H9 (cell line): ENCODE results near the gene ZNF8. TPM values are rescaled to one million over a fixed set of nuclear protein-coding genes. Genes with fewer than 3 reads are reported as not detected.

Experiments
- DNase-seq: peaks from one replicate; pipeline ENCODE4 v3.0.0-alpha.2; 2017
- H2AFZ ChIP-seq: one replicate; pipeline ENCODE4 v1.6.1; 2013; ENCODE audit warnings: mild to moderate bottlenecking, low read length, control low read depth, moderate library complexity
- H2AK5ac ChIP-seq: 2 replicates; pipeline ENCODE4 v1.6.1; 2013; ENCODE audit warnings: low read length, control low read depth, mixed read lengths; ENCODE audit not compliant: insufficient read length
- H2BK120ac ChIP-seq: one replicate; pipeline ENCODE4 v1.6.1; 2013; ENCODE audit warnings: low read depth, mild to moderate bottlenecking, low read length, control low read depth, inconsistent platforms; ENCODE audit not compliant: poor library complexity, severe bottlenecking
- H2BK12ac ChIP-seq: 2 replicates; pipeline ENCODE4 v1.6.1; 2013; ENCODE audit warnings: low read length, control low read depth, mixed read lengths, low read depth; ENCODE audit not compliant: insufficient read length
- H2BK15ac ChIP-seq: 2 replicates; pipeline ENCODE4 v1.6.1; 2013; ENCODE audit warnings: low read depth, low read length, control low read depth
- H2BK20ac ChIP-seq: one replicate; pipeline ENCODE4 v1.6.1; 2013; ENCODE audit warnings: low read depth, mild to moderate bottlenecking, low read length, control low read depth, inconsistent platforms; ENCODE audit not compliant: poor library complexity, severe bottlenecking
- H2BK5ac ChIP-seq: 2 replicates; pipeline ENCODE4 v1.6.1; 2013; ENCODE audit warnings: low read length, control low read depth, mixed read lengths; ENCODE audit not compliant: insufficient read length
- H3K14ac ChIP-seq: 2 replicates; pipeline ENCODE4 v1.6.1; 2013; ENCODE audit warnings: low read length, control low read depth; ENCODE audit not compliant: insufficient read depth
- H3K18ac ChIP-seq: 2 replicates; pipeline ENCODE4 v1.6.1; 2013; ENCODE audit warnings: low read depth, mild to moderate bottlenecking, mixed read lengths, low read length, control low read depth; ENCODE audit not compliant: insufficient read length
- H3K23ac ChIP-seq: 2 replicates; pipeline ENCODE4 v1.6.1; 2013; ENCODE audit warnings: low read length, control low read depth, mixed read lengths, low read depth; ENCODE audit not compliant: insufficient read length
- H3K23me2 ChIP-seq: 2 replicates; pipeline ENCODE4 v1.6.1; 2013; ENCODE audit warnings: low read depth, mild to moderate bottlenecking, mixed read lengths, low read length, control low read depth; ENCODE audit not compliant: insufficient read length, poor library complexity, severe bottlenecking
- H3K27ac ChIP-seq: 2 replicates; pipeline ENCODE4 v1.5.1; 2013; ENCODE audit warnings: low read length, control low read depth, mixed read lengths, low read depth; ENCODE audit not compliant: insufficient read length
- H3K27me3 ChIP-seq: 2 replicates; pipeline ENCODE4 v1.6.1; 2013; ENCODE audit warnings: low read length, control low read depth, inconsistent platforms; ENCODE audit not compliant: insufficient read depth
- H3K4ac ChIP-seq: 2 replicates; pipeline ENCODE4 v1.6.1; 2013; ENCODE audit warnings: low read depth, mild to moderate bottlenecking, control low read depth, inconsistent platforms, low read length, moderate library complexity
- H3K4me1 ChIP-seq: 2 replicates; pipeline ENCODE4 v1.6.1; 2013; ENCODE audit warnings: low read length, control low read depth, inconsistent platforms; ENCODE audit not compliant: insufficient read depth
- H3K4me2 ChIP-seq: 2 replicates; pipeline ENCODE4 v1.6.1; 2013; ENCODE audit warnings: low read length, control low read depth, mixed read lengths; ENCODE audit not compliant: insufficient read length, insufficient read depth
- H3K56ac ChIP-seq: 2 replicates; pipeline ENCODE4 v1.6.1; 2013; ENCODE audit warnings: low read depth, mild to moderate bottlenecking, mixed read lengths, low read length, control low read depth; ENCODE audit not compliant: insufficient read length
- H3K79me1 ChIP-seq: 2 replicates; pipeline ENCODE4 v1.6.1; 2013; ENCODE audit warnings: low read depth, mild to moderate bottlenecking, moderate library complexity, low read length, control low read depth, inconsistent platforms; ENCODE audit not compliant: insufficient read depth, poor library complexity, severe bottlenecking
- H3K79me2 ChIP-seq: 2 replicates; pipeline ENCODE4 v1.6.1; 2013; ENCODE audit warnings: low read length, control low read depth, inconsistent platforms; ENCODE audit not compliant: insufficient read depth
- H3K9ac ChIP-seq: 2 replicates; pipeline ENCODE4 v1.6.1; 2013; ENCODE audit warnings: low read length, control low read depth, mixed read lengths; ENCODE audit not compliant: insufficient read length; ENCODE audit errors: extremely low read depth
- H3K9me3 ChIP-seq: one replicate; pipeline ENCODE4 v1.6.1; 2013; ENCODE audit warnings: low read depth, low read length, inconsistent platforms; ENCODE audit not compliant: control insufficient read depth
- H3T11ph ChIP-seq: one replicate; pipeline ENCODE4 v1.6.1; 2013; ENCODE audit warnings: mild to moderate bottlenecking, low read length, control low read depth, inconsistent platforms
- H4K20me1 ChIP-seq: one replicate; pipeline ENCODE4 v1.6.1; 2013; ENCODE audit not compliant: control insufficient read depth, insufficient read length, insufficient read depth
- H4K5ac ChIP-seq: 2 replicates; pipeline ENCODE4 v1.6.1; 2013; ENCODE audit warnings: low read depth, mild to moderate bottlenecking, mixed read lengths, low read length, control low read depth; ENCODE audit not compliant: insufficient read length
- H4K8ac ChIP-seq: replicated peaks from 2 replicates; pipeline ENCODE4 v1.6.1; 2013; ENCODE audit warnings: low read length, control low read depth, mixed read lengths, low read depth; ENCODE audit not compliant: insufficient read length
- H4K91ac ChIP-seq: 2 replicates; pipeline ENCODE4 v1.6.1; 2013; ENCODE audit warnings: low read depth, mild to moderate bottlenecking, moderate library complexity, mixed read lengths, low read length, control low read depth; ENCODE audit not compliant: insufficient read length
- H3K27ac Mint-ChIP-seq, 3 experiments: 2 replicates in 2 of 3; 3 replicates in 1 of 3; pipeline ENCODE4 v1.8.0; 2020 to 2021; ENCODE audit warnings: mixed read lengths in 3 of 3, mild to moderate bottlenecking in 1 of 3, moderate library complexity in 1 of 3
- H3K27me3 Mint-ChIP-seq: 2 replicates; pipeline ENCODE4 v1.8.0; 2021; ENCODE audit warnings: low read depth, mild to moderate bottlenecking, moderate library complexity, mixed read lengths
- H3K36me3 Mint-ChIP-seq, 3 experiments: 2 replicates in 2 of 3; 3 replicates in 1 of 3; pipeline ENCODE4 v1.8.0; 2020 to 2021; ENCODE audit warnings: low read depth in 3 of 3, mixed read lengths in 3 of 3; ENCODE audit not compliant: insufficient read depth in 1 of 3
- H3K4me1 Mint-ChIP-seq, 2 experiments: 2 replicates each; pipeline ENCODE4 v1.8.0; 2020; ENCODE audit warnings: mixed read lengths in 2 of 2
- H3K4me3 Mint-ChIP-seq, 2 experiments: 2 replicates in 1 of 2; 3 replicates in 1 of 2; pipeline ENCODE4 v1.8.0; 2020 to 2021; ENCODE audit warnings: mild to moderate bottlenecking in 2 of 2, mixed read lengths in 2 of 2, moderate library complexity in 1 of 2
- H3K9me3 Mint-ChIP-seq, 2 experiments: 2 replicates in 1 of 2; 3 replicates in 1 of 2; pipeline ENCODE4 v1.8.0; 2020; ENCODE audit warnings: mild to moderate bottlenecking in 2 of 2, mixed read lengths in 2 of 2, moderate library complexity in 1 of 2
- WGBS: extraction: QIAGEN DNeasy Blood & Tissue Kit; methylation state at CpG from one replicate; pipeline ENCODE4 v1.1.7; 2013; ENCODE audit warnings: missing lambda C conversion rate, low lambda C conversion rate, mixed read lengths; ENCODE audit not compliant: insufficient read length; ENCODE audit errors: extremely low coverage; 5-methylcytosine and 5-hydroxymethylcytosine counted together
- total RNA-seq: library from RNA; stranded (reverse); gene quantifications from 2 replicates; pipeline ENCODE4 v1.2.1, GENCODE V29; 2021
- TF ChIP-seq, protein P1 (sequence below): fragments of 200-600 bp; sonication (generic); conservative IDR thresholded peaks from 3 replicates; pipeline ENCODE4 v1.8.0; 2021; ENCODE audit warnings: antibody characterized with exemption, mild to moderate bottlenecking

ZNF8 gene
- total RNA-seq, 1 experiment from 2014 or later, result 17.3 TPM

DNA sequence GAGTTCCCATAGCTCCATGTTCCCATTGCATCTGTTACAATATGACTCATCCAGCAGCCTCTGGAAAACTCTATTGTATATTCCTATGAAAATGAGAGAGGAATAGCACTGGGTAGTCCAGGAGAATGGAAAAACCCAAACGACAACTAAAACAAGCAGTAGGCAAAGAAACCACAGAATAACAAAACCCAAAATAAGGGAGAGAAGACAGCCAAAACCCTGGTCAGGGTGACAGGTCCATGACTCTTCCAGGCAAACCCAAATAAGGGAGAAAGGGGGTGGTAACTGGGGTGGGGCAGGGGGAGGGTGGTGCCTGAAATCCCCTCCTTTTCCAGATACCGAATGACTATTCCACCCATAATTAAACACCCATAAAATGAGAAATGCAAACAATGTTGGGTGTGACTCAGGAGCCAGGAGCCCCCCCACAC, 4.0 kb upstream of the ZNF8 start:
- Mint-ChIP-seq H3K9me3 (peaks cover 26 to 27% of the 10 kb centered on the region in 2 experiments), H3K27ac (no peak overlapping the region), H3K27me3 (no peaks in the 10 kb centered on the region), H3K36me3 (peaks cover 37 to 48% (median 44%) of the 10 kb centered on the region in 3 experiments), H3K4me3 (no peak overlapping the region), H3K4me1 (peaks cover 5 to 9% of the 10 kb centered on the region in 2 experiments)
- no CpG with 5 or more reads among the region's 2 CpGs for whole genome bisulfite sequencing
- no peaks in the 10 kb centered on the region for H3K9me3 ChIP-seq
- H3K9ac ChIP-seq, result no peak overlapping the region
- H3K14ac ChIP-seq, result no peak overlapping the region
- no peak overlapping the region for H4K91ac ChIP-seq
- no peak overlapping the region for H3K23ac ChIP-seq
- H4K20me1 ChIP-seq, result no peaks in the 10 kb centered on the region
- H3T11ph ChIP-seq, result no peak overlapping the region
- no peak overlapping the region for H3K56ac ChIP-seq
- no peaks in the 10 kb centered on the region for H3K79me1 ChIP-seq
- H2AFZ ChIP-seq, result no peak overlapping the region
- no peak overlapping the region for H4K8ac ChIP-seq
- no peak overlapping the region for H4K5ac ChIP-seq
- H2BK12ac ChIP-seq, result no peak overlapping the region
- no peak overlapping the region for H3K27ac ChIP-seq
- H3K23me2 ChIP-seq, result peaks cover 4% of the 10 kb centered on the region
- H2BK5ac ChIP-seq, result no peak overlapping the region
- no peak overlapping the region for H2BK20ac ChIP-seq
- H2AK5ac ChIP-seq, result no peak overlapping the region
- H2BK15ac ChIP-seq, result no peak overlapping the region
- H3K4me1 ChIP-seq, result peaks cover under 1% of the 10 kb centered on the region; the same call in 1 of the 2 replicates
- peaks cover 8% of the 10 kb centered on the region for H3K79me2 ChIP-seq
- H3K4ac ChIP-seq, result no peak overlapping the region
- H3K4me2 ChIP-seq, result no peak overlapping the region
- DNase-seq, result no peak
- H2BK120ac ChIP-seq, result no peak overlapping the region
- H3K27me3 ChIP-seq, result no peaks in the 10 kb centered on the region
- TF ChIP-seq, protein P1, sequence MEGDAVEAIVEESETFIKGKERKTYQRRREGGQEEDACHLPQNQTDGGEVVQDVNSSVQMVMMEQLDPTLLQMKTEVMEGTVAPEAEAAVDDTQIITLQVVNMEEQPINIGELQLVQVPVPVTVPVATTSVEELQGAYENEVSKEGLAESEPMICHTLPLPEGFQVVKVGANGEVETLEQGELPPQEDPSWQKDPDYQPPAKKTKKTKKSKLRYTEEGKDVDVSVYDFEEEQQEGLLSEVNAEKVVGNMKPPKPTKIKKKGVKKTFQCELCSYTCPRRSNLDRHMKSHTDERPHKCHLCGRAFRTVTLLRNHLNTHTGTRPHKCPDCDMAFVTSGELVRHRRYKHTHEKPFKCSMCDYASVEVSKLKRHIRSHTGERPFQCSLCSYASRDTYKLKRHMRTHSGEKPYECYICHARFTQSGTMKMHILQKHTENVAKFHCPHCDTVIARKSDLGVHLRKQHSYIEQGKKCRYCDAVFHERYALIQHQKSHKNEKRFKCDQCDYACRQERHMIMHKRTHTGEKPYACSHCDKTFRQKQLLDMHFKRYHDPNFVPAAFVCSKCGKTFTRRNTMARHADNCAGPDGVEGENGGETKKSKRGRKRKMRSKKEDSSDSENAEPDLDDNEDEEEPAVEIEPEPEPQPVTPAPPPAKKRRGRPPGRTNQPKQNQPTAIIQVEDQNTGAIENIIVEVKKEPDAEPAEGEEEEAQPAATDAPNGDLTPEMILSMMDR, result no peak
- no peak overlapping the region for H3K18ac ChIP-seq
